WI38 (cell line): Measurements from ENCODE around the gene FAM149A.

ENCODE experiments used
- H3K4me3 ChIP-seq: 2 replicates; pipeline ENCODE4 v1.5.1; 2011; ENCODE audit warnings: low read depth, mild to moderate bottlenecking, control low read depth, low read length
- CTCF ChIP-seq: IDR thresholded peaks from 2 replicates; pipeline ENCODE4 v1.5.1; 2012; ENCODE audit warnings: low read depth, mild to moderate bottlenecking, control low read depth, low read length

Gene FAM149A

GRCh38 chr4:186128842-186129241, 24.3 kb downstream of the FAM149A start:
- no peak for TF ChIP-seq CTCF

DNA sequence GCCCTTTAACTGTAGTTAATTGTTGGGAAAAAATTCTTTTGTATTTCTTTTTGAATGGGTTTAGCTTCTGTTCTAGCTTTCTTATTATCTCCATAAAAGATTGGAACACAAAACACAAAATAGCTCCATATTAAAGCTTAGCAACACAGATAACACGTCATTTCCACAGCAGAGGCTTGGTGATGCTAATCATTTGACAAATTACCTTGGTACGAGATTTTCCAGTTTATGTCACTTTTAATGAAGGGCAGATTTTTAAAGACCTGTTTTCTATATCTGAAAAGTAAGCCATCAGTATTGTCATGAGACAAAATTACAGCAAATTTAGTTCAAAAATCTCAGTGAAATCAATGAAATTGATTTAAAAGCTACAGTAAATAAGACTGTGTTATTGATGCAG, 27.4 kb downstream of the FAM149A start:
- no peak overlapping the region for H3K4me3 ChIP-seq
- TF ChIP-seq CTCF = no peak

More at GRCh38 chr4:186128842-186129241, 24.3 kb downstream of the FAM149A start:
- H3K4me3 ChIP-seq = no peak overlapping the region

- TF ChIP-seq CTCF = no peak
- no peak overlapping the region for H3K4me3 ChIP-seq
Measured at GRCh38 chr4:186132577-186133242, 28.2 kb downstream of the FAM149A start.

DNA sequence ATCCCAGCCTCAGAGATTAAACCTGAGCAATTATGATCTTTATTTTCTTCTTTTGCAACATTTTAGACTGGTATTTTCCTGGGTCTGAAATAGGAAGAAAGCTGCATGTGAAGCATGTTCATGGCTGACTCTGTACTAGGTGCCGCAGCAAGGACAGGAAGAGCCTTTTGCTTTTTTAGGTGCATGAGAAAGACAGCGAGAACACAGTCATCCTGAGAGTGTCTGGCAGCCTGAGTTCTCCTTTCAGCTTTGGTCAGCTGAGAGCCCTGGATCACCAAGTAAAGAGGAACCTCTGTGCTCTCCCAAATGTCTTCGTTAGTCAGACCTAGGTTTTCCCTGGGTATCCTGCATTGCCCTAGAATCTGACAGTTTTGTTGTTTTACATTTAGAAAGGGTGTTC, 29.8 kb downstream of the FAM149A start:
- no peak overlapping the region for H3K4me3 ChIP-seq
- TF ChIP-seq CTCF = no peak

GRCh38 chr4:186134861-186135260, 30.4 kb downstream of the FAM149A start:
- H3K4me3 ChIP-seq = no peak overlapping the region
- TF ChIP-seq CTCF = no peak

DNA sequence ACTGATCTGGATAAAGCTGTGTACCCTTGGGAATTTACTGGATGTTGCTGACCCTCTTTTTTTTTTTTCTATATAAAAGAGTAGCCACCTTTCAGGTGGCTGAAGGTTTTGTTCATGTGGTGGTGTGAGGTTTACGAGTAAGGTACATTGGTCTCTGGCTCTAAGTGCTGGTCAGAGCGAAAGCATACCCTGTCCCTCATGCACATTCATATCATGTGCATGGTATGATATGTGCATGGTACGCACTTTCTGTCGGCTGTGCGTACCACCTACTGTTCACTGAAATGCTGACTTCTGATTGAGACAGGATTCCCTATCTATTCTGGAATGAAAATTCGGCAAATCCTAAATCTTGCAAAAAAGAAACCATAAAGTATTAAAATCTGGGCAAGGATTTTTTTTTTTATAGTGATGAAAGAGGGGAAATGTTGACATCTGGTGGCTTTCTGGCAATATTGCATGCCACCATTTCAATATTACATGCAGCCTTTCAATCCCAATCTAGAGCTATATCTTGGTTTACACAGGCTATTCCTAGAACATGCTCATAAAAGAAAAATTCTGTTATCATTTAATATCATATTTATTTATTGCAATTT, 32.8 kb downstream of the FAM149A start:
- TF ChIP-seq CTCF = peak; percentile 32; the same call in 1 of the 2 replicates
- no peak overlapping the region for H3K4me3 ChIP-seq

GRCh38 chr4:186144198-186144945, 39.9 kb downstream of the FAM149A start:
- TF ChIP-seq CTCF = no peak
- H3K4me3 ChIP-seq = peak overlapping the region; percentile 43
